SU-DHL-6 (cell line): Measurements from ENCODE around the gene ERP29.

Experiments
- CTCF ChIP-seq: fragments of 200-600 bp; sonication (generic); IDR thresholded peaks from one replicate; pipeline ENCODE4 v1.5.1; 2017; ENCODE audit warnings: antibody characterized with exemption, mild to moderate bottlenecking, low read length, moderate library complexity; ENCODE audit not compliant: insufficient read depth, poor library complexity, severe bottlenecking
- EZH2phosphoT487 ChIP-seq: fragments of 200-600 bp; sonication (generic), shearing (Covaris generic); conservative IDR thresholded peaks from 2 replicates; pipeline ENCODE4 v1.6.1; 2018; ENCODE audit warnings: mild to moderate bottlenecking, antibody characterized with exemption, low read length, moderate library complexity, mixed read lengths

DNA sequence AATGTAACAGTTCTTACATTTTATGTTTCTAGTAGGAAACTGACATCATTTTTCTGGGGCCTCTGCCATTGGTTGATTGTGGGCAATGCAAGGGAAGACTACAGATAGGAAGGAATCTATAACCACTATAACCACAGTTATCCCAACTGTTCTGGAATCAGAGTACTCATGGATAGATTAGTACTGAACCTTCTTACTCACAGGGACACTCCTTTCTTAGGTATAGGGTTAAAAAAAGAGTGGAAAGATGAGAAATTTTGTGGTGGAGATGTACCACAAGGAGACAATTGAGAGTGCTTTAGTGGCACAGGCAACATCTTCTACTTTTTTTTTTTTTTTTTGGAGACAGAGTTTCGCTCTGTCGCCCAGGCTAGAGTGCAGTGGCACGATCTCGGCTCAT lies 21.3 kb upstream of the ERP29 start:
- TF ChIP-seq CTCF, result no peak
- no peak for TF ChIP-seq EZH2phosphoT487
